ENCODE data around the gene VAV2. TPM values are rescaled to one million over a fixed set of nuclear protein-coding genes. Genes with fewer than 3 reads are reported as not detected.

Gene VAV2
- total and polyA plus RNA-seq, 9 of the 15 experiments (the other 6 are each of a cell fraction or from before 2014, with no cell fraction given), result 0.01 to 2.7 (median 1.0) TPM; not detected in 1

DNA sequence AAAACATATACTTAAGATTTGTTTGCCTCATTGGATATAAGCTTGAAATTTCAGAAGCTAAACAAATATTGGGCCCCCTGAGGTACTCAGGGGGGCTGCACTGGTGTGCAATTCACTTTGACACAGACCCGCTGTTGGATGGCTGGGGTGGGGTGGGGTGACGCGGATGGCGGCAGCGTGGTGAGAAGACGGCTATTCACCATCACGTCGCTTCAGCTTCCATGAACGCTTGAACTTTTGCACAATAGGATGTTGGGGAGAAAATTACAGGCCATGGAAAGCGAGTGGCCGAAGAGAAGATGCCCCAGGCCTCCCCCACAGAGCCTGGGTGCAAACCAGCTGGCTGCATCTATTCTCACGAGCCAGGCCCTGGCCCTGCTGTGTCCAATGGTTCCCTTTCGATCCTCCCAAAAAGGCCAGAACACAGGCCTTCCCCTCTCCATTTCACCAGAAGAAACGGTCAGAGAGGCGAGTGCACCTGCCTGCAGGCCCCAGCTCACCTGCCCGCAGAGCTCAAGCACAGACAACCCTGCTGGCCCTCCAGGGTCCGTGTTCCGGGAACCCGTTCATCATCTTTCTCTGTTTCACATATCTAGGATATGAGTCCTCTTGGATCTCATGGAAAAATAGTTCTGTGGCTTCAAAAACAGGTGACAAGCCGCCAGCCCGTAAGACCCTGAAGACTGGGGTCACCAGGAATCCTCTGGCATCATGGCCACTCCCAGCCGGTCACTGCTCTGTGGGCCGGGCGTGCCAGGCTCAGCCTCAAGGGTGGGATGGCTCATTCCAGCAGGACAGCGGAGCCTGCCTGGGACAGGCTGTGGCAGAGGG, 207.2 kb downstream of the VAV2 start:
- Histone ChIP-seq H3K9me1 (ENCODE audit: control insufficient read depth, insufficient read depth, low read length) (no peaks in the 10 kb centered on the region), H3K36me3 (ENCODE audit: control insufficient read depth, insufficient read depth, low read length) (no peaks in the 10 kb centered on the region), H3K27ac (ENCODE audit: extremely low read depth, low read depth, low read length) (no peak overlapping the region), H4K20me1 (replicated peaks; ENCODE audit: control insufficient read depth, insufficient read depth, low read length) (peaks cover 7% of the 10 kb centered on the region; the same call in 1 of the 2 replicates), H3K79me2 (ENCODE audit: control insufficient read depth, insufficient read depth, low read length) (no peaks in the 10 kb centered on the region), H3K4me3 (no peak overlapping the region), H3K9ac (ENCODE audit: insufficient read depth in 1 of 2, low read depth in 2 of 2, low read length in 2 of 2) (no peak overlapping the region), H3K4me2 (ENCODE audit: insufficient read depth, low read length) (no peak overlapping the region), H3K27me3 (ENCODE audit: control insufficient read depth in 2 of 2, insufficient read depth in 2 of 2, low read length in 2 of 2) (peaks cover 0 to 32% of the 10 kb centered on the region in 2 experiments; a peak in 3 of 5 replicates), H3K9me3 (replicated peaks; ENCODE audit: control insufficient read depth, insufficient read depth, low read depth, low read length) (no peaks in the 10 kb centered on the region), H2AFZ (ENCODE audit: low read depth, low read length) (no peak overlapping the region), H3K4me1 (replicated peaks in 1 of 2; ENCODE audit: control insufficient read depth in 2 of 2, insufficient read depth in 2 of 2, low read length in 2 of 2) (peaks cover 0 to 12% of the 10 kb centered on the region in 2 experiments; a peak in 2 of 5 replicates)
- TF ChIP-seq ZNF124 (CRISPR knock-in tag; IDR thresholded peaks at IDR 0.05) (no peak), SNIP1 (IDR thresholded peaks at IDR 0.05; ENCODE audit: low read depth) (no peak), RBM25 (IDR thresholded peaks at IDR 0.05; ENCODE audit: low read depth, low read length, severe bottlenecking) (no peak), ESRRA (IDR thresholded peaks at IDR 0.05; ENCODE audit: borderline replicate concordance, low read depth) (no peak), BDP1 (IDR thresholded peaks at IDR 0.05; ENCODE audit: insufficient read depth, insufficient read length) (no peak), TAF15 (IDR thresholded peaks at IDR 0.05; ENCODE audit: low read depth, low read length) (no peak)
- FAIRE-seq (no peak), DNase-seq (ENCODE audit: extremely low read depth in 1 of 4, low spot score in 3 of 4) (no peak), ATAC-seq (no peak)
- in situ Hi-C loops (cut with MboI) (loop anchor here (5.0 kb wide), 1 partner anchor 212 kb away; no protein-coding TSS in a partner anchor), intact Hi-C loops (cut with micrococcal nuclease) (no loop called here)
- BruUV-seq (replicated peaks), result no TSS peak
- 9% methylated on average over 24 of the region's 25 CpGs for WGBS (ENCODE audit: insufficient coverage, low coverage, missing lambda C conversion rate)
- POLR2A ChIA-PET, result interaction anchor here (0.5 to 0.6 kb wide), 2 partner anchors 102 to 434 kb away, joined by 3 read pairs; no protein-coding TSS in a partner anchor
- CTCF ChIA-PET (ENCODE audit: low intra/inter-chr PET ratio), result no interaction called here

Measured in K562 (cell line).